Measurements from ENCODE around the gene E2F7. TPM values are rescaled to one million over a fixed set of nuclear protein-coding genes. Genes with fewer than 3 reads are reported as not detected.
A peak's percentile ranks its signal among the peaks of the same experiment; 100 is the strongest.

The E2F7 gene
- total and polyA plus RNA-seq, 2 of the 13 experiments (the other 11 are each of a cell fraction or from before 2014, with no cell fraction given): 1.7 to 7.3 TPM

GRCh38 chr12:77010691-77011548 is 54.4 kb downstream of the E2F7 start:
- in situ Hi-C loops (cut with HindIII; ENCODE audit: extremely low pct_ligation_motif_present, low pct_unique_long_range_greater_than_20kb) (no loop called here), intact Hi-C loops (cut with micrococcal nuclease; ENCODE audit: unreplicated experiment) (loop anchor here (1.0 to 5.0 kb wide), 3 partner anchors 129 to 390 kb away; no protein-coding TSS in a partner anchor)
- Histone ChIP-seq H3K4me3 (replicated peaks in 1 of 3; ENCODE audit: insufficient read depth in 1 of 3, low read depth in 2 of 3, low read length in 3 of 3) (no peak overlapping the region), H2AFZ (ENCODE audit: low read length) (no peak overlapping the region), H3K79me2 (ENCODE audit: insufficient read depth, low read length) (no peaks in the 10 kb centered on the region), H3K4me1 (ENCODE audit: insufficient read depth, low read length) (peaks cover 7% of the 10 kb centered on the region; the same call in 1 of the 2 replicates), H3K9ac (ENCODE audit: insufficient read depth, low read depth, low read length) (no peak overlapping the region), H3K27me3 (ENCODE audit: control insufficient read depth in 1 of 2, insufficient read depth in 2 of 2, low read length in 2 of 2) (peaks cover 0 to 5% of the 10 kb centered on the region in 2 experiments; a peak in 1 of 5 replicates), H3K27ac (ENCODE audit: extremely low read length, insufficient read depth, low read length) (no peak overlapping the region), H4K20me1 (ENCODE audit: insufficient read depth, low read length) (no peaks in the 10 kb centered on the region), H3K36me3 (replicated peaks in 1 of 2; ENCODE audit: control insufficient read depth in 1 of 2, insufficient read depth in 2 of 2, low read length in 2 of 2) (no peaks in the 10 kb centered on the region), H3K9me3 (ENCODE audit: low read length) (no peaks in the 10 kb centered on the region), H3K4me2 (ENCODE audit: low read depth, low read length) (peak overlapping the region; percentile 49)
- ChIA-PET POLR2A (interaction anchor here (0.7 kb wide), 1 partner anchor 389 kb away, joined by 3 read pairs; no protein-coding TSS in a partner anchor), CTCF (ENCODE audit: low intra/inter-chr PET ratio, low total read pairs) (interaction anchor here (0.8 to 2.3 kb wide), 3 partner anchors 220 to 389 kb away, joined by 4 to 29 read pairs (median 4); no protein-coding TSS in a partner anchor)
- no TSS peak for BruUV-seq (replicated peaks)
- DNase-seq (ENCODE audit: low spot score): peak; percentile 49
- peak; percentile 81 for FAIRE-seq
- WGBS (ENCODE audit: low lambda C conversion rate): 3% methylated on average over 9 of the region's 9 CpGs
- TF ChIP-seq SOX5 (CRISPR knock-in tag; IDR thresholded peaks at IDR 0.05; ENCODE audit: borderline replicate concordance) (0 out of 2 replicates have a peak, but pooled peaks have one; percentile 8), ZNF546 (CRISPR knock-in tag; conservative IDR thresholded peaks at IDR 0.05) (no peak), CTCF (CRISPR knock-in tag; IDR thresholded peaks at IDR 0.05) (peak; percentile 81), ZNF674 (CRISPR knock-in tag; IDR thresholded peaks at IDR 0.05; ENCODE audit: low read depth) (no peak), PPARG (CRISPR knock-in tag; conservative IDR thresholded peaks at IDR 0.05) (0 out of 2 replicates have a peak, but pooled peaks have one; percentile 30), SOX13 (IDR thresholded peaks at IDR 0.05) (no peak), SOX13 (CRISPR knock-in tag; conservative IDR thresholded peaks at IDR 0.05 in 1 of 2, IDR thresholded peaks at IDR 0.05 in 1 of 2) (peak in 1 of 2 experiments; percentile 20; a peak in 1 of 4 replicates), TRIM24 (CRISPR knock-in tag; IDR thresholded peaks at IDR 0.05) (no peak), GZF1 (CRISPR knock-in tag; IDR thresholded peaks at IDR 0.05) (no peak), RARA (CRISPR knock-in tag; IDR thresholded peaks at IDR 0.05) (no peak), NCOR1 (IDR thresholded peaks at IDR 0.05; ENCODE audit: borderline replicate concordance, low read length) (no peak), RAD21 (CRISPR knock-in tag; IDR thresholded peaks at IDR 0.05) (peak; percentile 49; the same call in 1 of the 2 replicates), STAG1 (CRISPR knock-in tag; IDR thresholded peaks at IDR 0.05) (peak; percentile 71), ZNF101 (CRISPR knock-in tag; IDR thresholded peaks at IDR 0.05; ENCODE audit: borderline replicate concordance, low read depth) (no peak), SMC3 (IDR thresholded peaks at IDR 0.05; ENCODE audit: low read length) (peak; percentile 56), KDM2A (CRISPR knock-in tag; IDR thresholded peaks at IDR 0.05; ENCODE audit: borderline replicate concordance, low read depth) (0 out of 2 replicates have a peak, but pooled peaks have one; percentile 22), ZNF747 (CRISPR knock-in tag; IDR thresholded peaks at IDR 0.05; ENCODE audit: borderline replicate concordance) (no peak), SOX6 (IDR thresholded peaks at IDR 0.05) (no peak), SOX6 (CRISPR knock-in tag; IDR thresholded peaks at IDR 0.05) (peak; percentile 26; the same call in 1 of the 2 replicates)
- TF ChIP-seq, protein P1, sequence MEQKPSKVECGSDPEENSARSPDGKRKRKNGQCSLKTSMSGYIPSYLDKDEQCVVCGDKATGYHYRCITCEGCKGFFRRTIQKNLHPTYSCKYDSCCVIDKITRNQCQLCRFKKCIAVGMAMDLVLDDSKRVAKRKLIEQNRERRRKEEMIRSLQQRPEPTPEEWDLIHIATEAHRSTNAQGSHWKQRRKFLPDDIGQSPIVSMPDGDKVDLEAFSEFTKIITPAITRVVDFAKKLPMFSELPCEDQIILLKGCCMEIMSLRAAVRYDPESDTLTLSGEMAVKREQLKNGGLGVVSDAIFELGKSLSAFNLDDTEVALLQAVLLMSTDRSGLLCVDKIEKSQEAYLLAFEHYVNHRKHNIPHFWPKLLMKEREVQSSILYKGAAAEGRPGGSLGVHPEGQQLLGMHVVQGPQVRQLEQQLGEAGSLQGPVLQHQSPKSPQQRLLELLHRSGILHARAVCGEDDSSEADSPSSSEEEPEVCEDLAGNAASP (CRISPR knock-in tag; IDR thresholded peaks at IDR 0.05; ENCODE audit: borderline replicate concordance): 0 out of 2 replicates have a peak, but pooled peaks have one; percentile 29
- ATAC-seq: peak; percentile 97
